Glutamatergic neuron (in vitro differentiated cells): ENCODE measurements around the gene BMP5. TPM values are rescaled to one million over a fixed set of nuclear protein-coding genes. Genes with fewer than 3 reads are reported as not detected.

Source experiments
- DNase-seq: peaks from one replicate; pipeline ENCODE4 v3.0.0; 2022
- H3K27ac Mint-ChIP-seq: one replicate; pipeline ENCODE4 v1.8.0; 2020; ENCODE audit warnings: mild to moderate bottlenecking, mixed read lengths, inconsistent platforms; ENCODE audit not compliant: unreplicated experiment
- H3K27me3 Mint-ChIP-seq: one replicate; pipeline ENCODE4 v1.8.0; 2020; ENCODE audit warnings: mild to moderate bottlenecking, moderate library complexity, mixed read lengths, inconsistent platforms; ENCODE audit not compliant: unreplicated experiment
- H3K36me3 Mint-ChIP-seq: one replicate; pipeline ENCODE4 v1.8.0; 2020; ENCODE audit warnings: mild to moderate bottlenecking, mixed read lengths, inconsistent platforms; ENCODE audit not compliant: unreplicated experiment
- H3K4me1 Mint-ChIP-seq: one replicate; pipeline ENCODE4 v1.8.0; 2020; ENCODE audit warnings: mild to moderate bottlenecking, low read depth, mixed read lengths, inconsistent platforms; ENCODE audit not compliant: unreplicated experiment
- H3K4me3 Mint-ChIP-seq: one replicate; pipeline ENCODE4 v1.8.0; 2020; ENCODE audit warnings: mild to moderate bottlenecking, mixed read lengths, inconsistent platforms; ENCODE audit not compliant: unreplicated experiment
- H3K9me3 Mint-ChIP-seq: one replicate; pipeline ENCODE4 v1.8.0; 2020; ENCODE audit warnings: mild to moderate bottlenecking, moderate library complexity, mixed read lengths, inconsistent platforms; ENCODE audit not compliant: unreplicated experiment
- CTCF ChIP-seq: fragments of 200-600 bp; sonication (generic); IDR thresholded peaks from one replicate; pipeline ENCODE4 v1.5.0; 2021; ENCODE audit not compliant: partially characterized antibody, unreplicated experiment
- total RNA-seq: library from RNA; stranded (reverse); fragmentation: NEBNext Ultra II Directional; extraction: Animal tissue kit (Norgen Biotek cat#: 25700); gene quantifications from one replicate; pipeline ENCODE4 v1.2.1, GENCODE V29; 2021; ENCODE audit not compliant: unreplicated experiment

BMP5 gene
- total RNA-seq, 1 donor from 2014 or later = 1.1 TPM

- no peak overlapping the region for H3K27ac Mint-ChIP-seq
- DNase-seq = no peak
- peaks cover 3% of the 10 kb centered on the region for H3K4me1 Mint-ChIP-seq
- no peaks in the 10 kb centered on the region for H3K36me3 Mint-ChIP-seq
- peaks cover 1% of the 10 kb centered on the region for H3K9me3 Mint-ChIP-seq
- TF ChIP-seq CTCF = no peak
- H3K4me3 Mint-ChIP-seq = no peak overlapping the region
- H3K27me3 Mint-ChIP-seq = no peaks in the 10 kb centered on the region
These were observed 49.9 kb downstream of the BMP5 start for GRCh38 chr6:55825402-55826051.

GRCh38 chr6:55822815-55823214, 52.6 kb downstream of the BMP5 start:
- Mint-ChIP-seq H3K4me3 (no peak overlapping the region), H3K27me3 (no peaks in the 10 kb centered on the region), H3K27ac (no peak overlapping the region), H3K9me3 (peaks cover 1% of the 10 kb centered on the region), H3K4me1 (peaks cover 3% of the 10 kb centered on the region), H3K36me3 (no peaks in the 10 kb centered on the region)
- no peak for TF ChIP-seq CTCF
- no peak for DNase-seq

- H3K4me1 Mint-ChIP-seq = peaks cover 3% of the 10 kb centered on the region
- peaks cover 1% of the 10 kb centered on the region for H3K9me3 Mint-ChIP-seq
- no peak overlapping the region for H3K27ac Mint-ChIP-seq
- H3K4me3 Mint-ChIP-seq = no peak overlapping the region
- TF ChIP-seq CTCF = no peak
- no peaks in the 10 kb centered on the region for H3K36me3 Mint-ChIP-seq
- H3K27me3 Mint-ChIP-seq = no peaks in the 10 kb centered on the region
- no peak for DNase-seq
These were observed 53.4 kb downstream of the BMP5 start for GRCh38 chr6:55822005-55822404.

GRCh38 chr6:55820696-55821095, 54.7 kb downstream of the BMP5 start:
- H3K27me3 Mint-ChIP-seq = no peaks in the 10 kb centered on the region
- no peaks in the 10 kb centered on the region for H3K9me3 Mint-ChIP-seq
- no peak for TF ChIP-seq CTCF
- no peaks in the 10 kb centered on the region for H3K36me3 Mint-ChIP-seq
- no peak overlapping the region for H3K4me3 Mint-ChIP-seq
- no peak for DNase-seq
- H3K27ac Mint-ChIP-seq = no peak overlapping the region
- peaks cover 2% of the 10 kb centered on the region for H3K4me1 Mint-ChIP-seq

GRCh38 chr6:55819811-55820210, 55.6 kb downstream of the BMP5 start:
- TF ChIP-seq CTCF = no peak
- no peak overlapping the region for H3K4me3 Mint-ChIP-seq
- no peaks in the 10 kb centered on the region for H3K4me1 Mint-ChIP-seq
- no peaks in the 10 kb centered on the region for H3K36me3 Mint-ChIP-seq
- H3K27ac Mint-ChIP-seq = no peak overlapping the region
- H3K9me3 Mint-ChIP-seq = no peaks in the 10 kb centered on the region
- DNase-seq = no peak
- H3K27me3 Mint-ChIP-seq = no peaks in the 10 kb centered on the region
